ENCODE measurements around the gene NBAS. TPM values are rescaled to one million over a fixed set of nuclear protein-coding genes. Genes with fewer than 3 reads are reported as not detected.

The NBAS gene
- total RNA-seq, 4 donors from 2014 or later = 22.8 to 32.0 (median 23.7) TPM

- 70 to 83% methylated on average over 3 of the region's 3 CpGs for WGBS, 2 donors
- intact Hi-C loops (cut with DNase I) = no loop called here
- H3K4me1 ChIP-seq = no peaks in the 10 kb centered on the region
- H3K27ac ChIP-seq = no peak overlapping the region
- H3K4me3 ChIP-seq = no peak overlapping the region
- H3K9me3 ChIP-seq = no peaks in the 10 kb centered on the region
- TF ChIP-seq CTCF (IDR thresholded peaks at IDR 0.05) (no peak), POLR2A (IDR thresholded peaks at IDR 0.05) (no peak)
- no peaks in the 10 kb centered on the region for H3K36me3 ChIP-seq
- no peak for DNase-seq
- no peaks in the 10 kb centered on the region for H3K27me3 ChIP-seq
Observed at GRCh38 chr2:15571729-15572128, 10.6 kb upstream of the NBAS start.

GRCh38 chr2:15570104-15570503, 9.0 kb upstream of the NBAS start:
- H3K4me3 ChIP-seq = no peak overlapping the region
- no peaks in the 10 kb centered on the region for H3K9me3 ChIP-seq
- no peaks in the 10 kb centered on the region for H3K36me3 ChIP-seq
- H3K4me1 ChIP-seq = no peaks in the 10 kb centered on the region
- H3K27me3 ChIP-seq = no peaks in the 10 kb centered on the region
- no peak for DNase-seq
- intact Hi-C loops (cut with DNase I) = no loop called here
- 59 to 74% methylated on average over 4 to 5 of the region's 5 CpGs for WGBS, 2 donors
- no peak for TF ChIP-seq POLR2A (IDR thresholded peaks at IDR 0.05)
- TF ChIP-seq CTCF (IDR thresholded peaks at IDR 0.05) = no peak
- H3K27ac ChIP-seq = no peak overlapping the region

- Histone ChIP-seq H3K4me1 (no peaks in the 10 kb centered on the region), H3K36me3 (no peaks in the 10 kb centered on the region), H3K27me3 (no peaks in the 10 kb centered on the region), H3K4me3 (no peak overlapping the region), H3K9me3 (no peaks in the 10 kb centered on the region), H3K27ac (no peak overlapping the region)
- no peak for TF ChIP-seq POLR2A (IDR thresholded peaks at IDR 0.05)
- no peak for TF ChIP-seq CTCF (IDR thresholded peaks at IDR 0.05)
- intact Hi-C loops (cut with DNase I) = no loop called here
- WGBS, 2 donors = 95 to 96% methylated on average over 12 of the region's 12 CpGs
- no peak for DNase-seq
Observed at GRCh38 chr2:15568874-15569273, 7.7 kb upstream of the NBAS start.

GRCh38 chr2:15566912-15567311, 5.8 kb upstream of the NBAS start:
- WGBS, 2 donors = 92 to 96% methylated on average over 6 of the region's 6 CpGs
- no peak overlapping the region for H3K27ac ChIP-seq
- DNase-seq = no peak
- TF ChIP-seq POLR2A (IDR thresholded peaks at IDR 0.05) (no peak), CTCF (IDR thresholded peaks at IDR 0.05) (no peak)
- H3K4me1 ChIP-seq = peaks cover 0 to 4% (median 0%) of the 10 kb centered on the region in 3 donors
- no peaks in the 10 kb centered on the region for H3K36me3 ChIP-seq
- no peaks in the 10 kb centered on the region for H3K9me3 ChIP-seq
- no peaks in the 10 kb centered on the region for H3K27me3 ChIP-seq
- no peak overlapping the region for H3K4me3 ChIP-seq
- intact Hi-C loops (cut with DNase I) = no loop called here

- Histone ChIP-seq H3K27ac (no peak overlapping the region), H3K4me1 (peaks cover 0 to 9% (median 0%) of the 10 kb centered on the region in 3 donors), H3K27me3 (no peaks in the 10 kb centered on the region), H3K36me3 (no peaks in the 10 kb centered on the region), H3K4me3 (no peak overlapping the region), H3K9me3 (no peaks in the 10 kb centered on the region)
- TF ChIP-seq POLR2A (IDR thresholded peaks at IDR 0.05) (no peak), CTCF (IDR thresholded peaks at IDR 0.05) (no peak)
- WGBS, 2 donors = 31 to 33% methylated on average over 2 of the region's 2 CpGs
- DNase-seq = no peak
- intact Hi-C loops (cut with DNase I) = no loop called here
Observed at GRCh38 chr2:15565994-15566671, 5.0 kb upstream of the NBAS start.

Measured in esophagus squamous epithelium (tissue), 5 donors.